Measurements from ENCODE around the gene ZNF200. TPM values are rescaled to one million over a fixed set of nuclear protein-coding genes. Genes with fewer than 3 reads are reported as not detected.
A peak's percentile ranks its signal among the peaks of the same experiment; 100 is the strongest.
"Not testable (repeated sequence)": the region's sequence is repeated elsewhere in the genome, so short reads cannot be mapped to it uniquely, and the experiment has no call there.

ZNF200 gene
- total RNA-seq, 2 donors from 2014 or later, result 14.8 to 15.5 TPM

GRCh38 chr16:3207086-3207953, 27.6 kb downstream of the ZNF200 start:
- Mint-ChIP-seq H3K36me3 (ENCODE audit: insufficient read depth in 2 of 2) (peaks cover 14 to 19% of the 10 kb centered on the region in 2 donors), H3K9me3 (peaks cover 14 to 17% of the 10 kb centered on the region in 2 donors), H3K4me1 (ENCODE audit: low read depth) (no peaks in the 10 kb centered on the region), H3K4me3 (no peak overlapping the region), H3K27ac (no peak overlapping the region), H3K27me3 (ENCODE audit: low read depth) (peaks cover 14% of the 10 kb centered on the region)
- DNase-seq (no peak), ATAC-seq (replicated peaks in 1 of 2) (no peak)

- H3K9me3 Mint-ChIP-seq, result peaks cover 14 to 17% of the 10 kb centered on the region in 2 donors
- ATAC-seq (replicated peaks in 1 of 2); H3K4me3 Mint-ChIP-seq: not testable (repeated sequence)
Observed at GRCh38 chr16:3205939-3206338, 29.0 kb downstream of the ZNF200 start.

GRCh38 chr16:3202903-3203539, 31.9 kb downstream of the ZNF200 start:
- no peak for ATAC-seq (replicated peaks in 1 of 2)
- H3K36me3 Mint-ChIP-seq (ENCODE audit: insufficient read depth in 2 of 2), result peaks cover 12 to 15% of the 10 kb centered on the region in 2 donors
- peaks cover 21% of the 10 kb centered on the region for H3K27me3 Mint-ChIP-seq (ENCODE audit: low read depth)
- no peak overlapping the region for H3K4me3 Mint-ChIP-seq
- no peak overlapping the region for H3K27ac Mint-ChIP-seq
- no peaks in the 10 kb centered on the region for H3K4me1 Mint-ChIP-seq (ENCODE audit: low read depth)
- H3K9me3 Mint-ChIP-seq, result peaks cover 14 to 17% of the 10 kb centered on the region in 2 donors
- DNase-seq, result no peak

More at GRCh38 chr16:3205939-3206338, 29.0 kb downstream of the ZNF200 start:
- H3K27me3 Mint-ChIP-seq (ENCODE audit: low read depth), result peaks cover 14% of the 10 kb centered on the region
- DNase-seq; H3K27ac Mint-ChIP-seq; H3K4me1 Mint-ChIP-seq (ENCODE audit: low read depth): not testable (repeated sequence)
- H3K36me3 Mint-ChIP-seq (ENCODE audit: insufficient read depth in 2 of 2), result peaks cover 12 to 15% of the 10 kb centered on the region in 2 donors

GRCh38 chr16:3198334-3199072, 36.5 kb downstream of the ZNF200 start:
- H3K4me3 Mint-ChIP-seq, result no peak overlapping the region
- H3K4me1 Mint-ChIP-seq (ENCODE audit: low read depth), result no peaks in the 10 kb centered on the region
- ATAC-seq (replicated peaks in 1 of 2), result peak; percentile 25 to 47
- H3K9me3 Mint-ChIP-seq, result no peaks in the 10 kb centered on the region
- H3K27me3 Mint-ChIP-seq (ENCODE audit: low read depth), result peaks cover 40% of the 10 kb centered on the region
- no peak overlapping the region for H3K27ac Mint-ChIP-seq
- no peak for DNase-seq
- H3K36me3 Mint-ChIP-seq (ENCODE audit: insufficient read depth in 2 of 2), result no peaks in the 10 kb centered on the region

GRCh38 chr16:3197694-3198333, 37.1 kb downstream of the ZNF200 start:
- not testable (repeated sequence) for H3K36me3 Mint-ChIP-seq (ENCODE audit: insufficient read depth in 2 of 2); H3K4me1 Mint-ChIP-seq (ENCODE audit: low read depth); H3K27ac Mint-ChIP-seq; DNase-seq; H3K4me3 Mint-ChIP-seq; H3K9me3 Mint-ChIP-seq
- H3K27me3 Mint-ChIP-seq (ENCODE audit: low read depth), result peaks cover 46% of the 10 kb centered on the region
- peak in 1 of 2 donors; percentile 11 for ATAC-seq (replicated peaks in 1 of 2)

- no peak for ATAC-seq (replicated peaks in 1 of 2)
- H3K27me3 Mint-ChIP-seq (ENCODE audit: low read depth), result peaks cover 52% of the 10 kb centered on the region
- H3K27ac Mint-ChIP-seq, result no peak overlapping the region
- H3K9me3 Mint-ChIP-seq, result no peaks in the 10 kb centered on the region
- no peak overlapping the region for H3K4me3 Mint-ChIP-seq
- peaks cover 0 to 1% of the 10 kb centered on the region in 2 donors for H3K36me3 Mint-ChIP-seq (ENCODE audit: insufficient read depth in 2 of 2)
- peaks cover 13% of the 10 kb centered on the region for H3K4me1 Mint-ChIP-seq (ENCODE audit: low read depth)
- DNase-seq, result no peak
Observed at GRCh38 chr16:3195975-3196374, 39.0 kb downstream of the ZNF200 start.

- H3K9me3 Mint-ChIP-seq, result no peaks in the 10 kb centered on the region
- H3K27ac Mint-ChIP-seq, result no peak overlapping the region
- H3K36me3 Mint-ChIP-seq (ENCODE audit: insufficient read depth in 2 of 2), result peaks cover 0 to 3% of the 10 kb centered on the region in 2 donors
- no peak for DNase-seq
- H3K4me3 Mint-ChIP-seq, result no peak overlapping the region
- H3K4me1 Mint-ChIP-seq (ENCODE audit: low read depth), result peaks cover 25% of the 10 kb centered on the region
- ATAC-seq (replicated peaks in 1 of 2), result no peak
- H3K27me3 Mint-ChIP-seq (ENCODE audit: low read depth), result peaks cover 63% of the 10 kb centered on the region
Observed at GRCh38 chr16:3194792-3195191, 40.2 kb downstream of the ZNF200 start.

GRCh38 chr16:3193221-3194212, 41.4 kb downstream of the ZNF200 start:
- peaks cover 0 to 4% of the 10 kb centered on the region in 2 donors for H3K36me3 Mint-ChIP-seq (ENCODE audit: insufficient read depth in 2 of 2)
- DNase-seq (no peak), ATAC-seq (replicated peaks in 1 of 2) (no peak)
- peaks cover 38% of the 10 kb centered on the region for H3K4me1 Mint-ChIP-seq (ENCODE audit: low read depth)
- H3K4me3 Mint-ChIP-seq, result no peak overlapping the region
- peaks cover 65% of the 10 kb centered on the region for H3K27me3 Mint-ChIP-seq (ENCODE audit: low read depth)
- no peaks in the 10 kb centered on the region for H3K9me3 Mint-ChIP-seq
- H3K27ac Mint-ChIP-seq, result no peak overlapping the region

- DNase-seq, result no peak
- Mint-ChIP-seq H3K9me3 (no peaks in the 10 kb centered on the region), H3K4me3 (peak overlapping the region; percentile 92 to 99), H3K4me1 (ENCODE audit: low read depth) (peaks cover 48% of the 10 kb centered on the region), H3K36me3 (ENCODE audit: insufficient read depth in 2 of 2) (peaks cover 0 to 6% of the 10 kb centered on the region in 2 donors), H3K27ac (no peak overlapping the region), H3K27me3 (ENCODE audit: low read depth) (peaks cover 66% of the 10 kb centered on the region)
- no peak for ATAC-seq (replicated peaks in 1 of 2)
Observed at GRCh38 chr16:3192476-3193019, 42.4 kb downstream of the ZNF200 start.

- Mint-ChIP-seq H3K27ac (peak overlapping the region; percentile 84), H3K27me3 (ENCODE audit: low read depth) (peaks cover 68% of the 10 kb centered on the region)
- DNase-seq, result peak; percentile 19 to 31
Observed at GRCh38 chr16:3190949-3191353, 44.0 kb downstream of the ZNF200 start.

GRCh38 chr16:3189869-3190268, 45.1 kb downstream of the ZNF200 start:
- no peaks in the 10 kb centered on the region for H3K9me3 Mint-ChIP-seq
- DNase-seq (no peak), ATAC-seq (replicated peaks in 1 of 2) (no peak)
- H3K36me3 Mint-ChIP-seq (ENCODE audit: insufficient read depth in 2 of 2), result peaks cover 1 to 6% of the 10 kb centered on the region in 2 donors
- peaks cover 65% of the 10 kb centered on the region for H3K27me3 Mint-ChIP-seq (ENCODE audit: low read depth)
- H3K4me3 Mint-ChIP-seq, result peak overlapping the region; percentile 92 to 99
- H3K4me1 Mint-ChIP-seq (ENCODE audit: low read depth), result peaks cover 55% of the 10 kb centered on the region
- H3K27ac Mint-ChIP-seq, result peak overlapping the region; percentile 95

More at GRCh38 chr16:3190949-3191353, 44.0 kb downstream of the ZNF200 start:
- Mint-ChIP-seq H3K9me3 (no peaks in the 10 kb centered on the region), H3K4me1 (ENCODE audit: low read depth) (peaks cover 55% of the 10 kb centered on the region), H3K4me3 (peak overlapping the region; percentile 92 to 99), H3K36me3 (ENCODE audit: insufficient read depth in 2 of 2) (peaks cover 0 to 6% of the 10 kb centered on the region in 2 donors)
- peak; percentile 16 to 20 for ATAC-seq (replicated peaks in 1 of 2)
